ENCODE results near the gene ATP13A3.
A peak's percentile ranks its signal among the peaks of the same experiment; 100 is the strongest.

The ATP13A3 gene

DNA sequence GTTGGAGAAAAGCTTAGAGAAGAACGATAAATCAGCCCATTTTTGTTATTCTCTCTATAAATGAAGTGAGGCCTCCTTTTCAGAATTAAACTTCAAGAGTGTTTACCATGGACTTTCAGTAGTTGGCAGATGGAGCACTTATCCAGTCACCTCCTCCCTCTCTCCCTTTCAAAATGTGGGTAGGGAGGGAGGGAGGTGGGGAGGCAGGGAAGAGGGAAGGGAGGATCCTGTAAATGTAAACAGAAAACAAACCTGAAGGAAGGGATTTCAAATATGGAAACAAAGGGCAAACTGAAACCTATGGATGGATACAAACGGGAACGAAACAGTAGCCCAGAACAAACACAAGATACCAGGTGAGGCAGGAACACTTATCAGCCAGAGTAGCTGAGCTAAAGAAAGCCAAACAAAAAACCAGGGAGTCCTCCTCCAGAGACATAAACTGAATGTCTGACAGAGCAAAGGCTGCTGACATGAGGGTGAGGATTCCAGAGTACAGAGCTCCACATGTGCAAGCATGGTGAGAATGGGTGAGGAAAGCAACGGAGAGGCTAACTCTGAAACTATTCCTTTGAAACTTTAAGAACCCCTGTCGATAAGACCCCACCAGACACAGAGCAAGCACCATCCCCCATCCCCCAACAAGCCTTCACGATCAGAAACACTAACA, 46.8 kb downstream of the ATP13A3 start:
- DNase-seq, result no peak

- no peak for DNase-seq
Measured at GRCh38 chr3:194434503-194434902, 52.3 kb downstream of the ATP13A3 start.

GRCh38 chr3:194431554-194431953, 55.2 kb downstream of the ATP13A3 start:
- no peak for DNase-seq

- DNase-seq, result no peak
Measured at GRCh38 chr3:194425399-194425798, 61.4 kb downstream of the ATP13A3 start.

DNA sequence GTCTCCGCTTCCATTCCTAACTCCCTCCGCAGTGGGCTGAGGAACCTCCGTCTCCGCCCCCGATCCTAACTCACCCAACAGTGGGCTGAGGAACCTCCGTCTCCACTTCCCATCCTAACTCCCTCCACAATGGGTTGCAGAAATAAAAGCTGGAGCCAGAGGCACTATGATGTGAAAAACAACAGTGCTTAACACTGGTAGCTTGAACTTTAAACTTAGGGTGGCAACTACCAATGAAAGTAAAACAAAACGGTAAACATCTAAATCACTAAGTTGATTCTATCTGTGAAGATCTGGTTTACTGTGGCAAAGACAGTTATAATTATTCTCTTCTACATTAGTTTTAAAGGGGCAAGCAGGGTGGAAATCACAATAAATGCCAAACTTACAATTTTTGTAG, 61.8 kb downstream of the ATP13A3 start:
- no peak for DNase-seq

GRCh38 chr3:194424373-194424772, 62.4 kb downstream of the ATP13A3 start:
- no peak for DNase-seq

DNA sequence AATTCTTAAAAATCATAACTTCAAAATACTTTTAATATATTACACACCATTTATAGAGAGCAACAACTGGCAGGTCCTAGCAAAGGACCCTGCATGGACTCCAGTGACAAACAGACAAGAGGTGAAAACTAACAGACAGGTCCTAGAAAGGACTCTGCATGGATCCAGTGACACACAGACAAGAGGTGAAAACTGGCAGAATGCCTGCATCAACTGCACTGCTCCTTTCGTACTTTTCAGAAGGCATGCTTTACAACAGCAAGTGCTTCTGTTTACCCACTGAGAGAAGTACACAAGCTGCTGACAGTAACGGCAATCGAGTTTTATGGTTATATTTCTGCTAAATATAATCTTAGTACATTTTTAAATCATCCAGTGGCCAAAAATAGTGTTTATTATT, 63.5 kb downstream of the ATP13A3 start:
- no peak for DNase-seq

GRCh38 chr3:194422188-194422587, 64.6 kb downstream of the ATP13A3 start:
- DNase-seq, result no peak

DNA sequence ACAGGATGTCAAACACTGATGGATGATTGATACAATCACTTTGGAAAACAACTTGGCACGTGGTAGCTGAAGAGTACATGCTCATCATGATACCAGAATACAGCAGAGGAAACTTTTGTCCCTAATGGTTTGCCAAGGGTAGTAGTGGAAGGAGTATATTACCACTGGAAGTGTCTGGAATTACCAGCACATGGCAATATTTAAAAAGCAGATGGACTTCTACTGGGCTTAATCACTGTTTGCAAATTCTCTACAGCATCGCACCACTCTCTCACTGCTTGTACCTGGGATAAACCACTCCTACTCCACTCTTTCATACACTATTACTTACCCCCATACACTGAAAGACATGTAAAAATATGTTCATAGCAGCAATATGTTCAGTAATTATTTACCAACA, 68.1 kb downstream of the ATP13A3 start:
- DNase-seq, result no peak

GRCh38 chr3:194407423-194407822, 79.4 kb downstream of the ATP13A3 start:
- no peak for DNase-seq

- no peak for DNase-seq
Measured at GRCh38 chr3:194405766-194406165, 81.0 kb downstream of the ATP13A3 start.

- no peak for DNase-seq
Measured at GRCh38 chr3:194404365-194405140, 82.2 kb downstream of the ATP13A3 start.

- no peak for DNase-seq
Measured at GRCh38 chr3:194401868-194402329, 84.9 kb downstream of the ATP13A3 start.

DNA sequence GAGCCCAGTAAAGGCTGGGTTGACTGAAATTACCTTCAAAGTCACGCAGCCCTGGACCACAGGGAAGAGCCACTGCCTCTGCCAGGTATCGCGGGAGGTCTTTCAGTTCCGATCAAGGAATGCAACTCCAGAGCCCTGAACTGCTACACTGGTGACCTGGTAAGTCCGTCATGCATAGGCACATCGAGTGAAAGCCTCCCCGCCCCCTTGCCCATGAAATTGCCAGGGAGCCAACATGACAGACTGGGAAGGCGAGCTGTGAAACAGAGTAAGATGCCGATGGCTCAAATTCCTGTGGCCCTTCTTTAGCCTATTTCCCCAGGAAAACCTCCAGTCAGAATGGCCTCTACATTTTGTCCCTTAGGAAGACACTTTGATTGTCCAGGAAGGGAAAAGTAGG, 85.5 kb downstream of the ATP13A3 start:
- DNase-seq, result no peak

DNA sequence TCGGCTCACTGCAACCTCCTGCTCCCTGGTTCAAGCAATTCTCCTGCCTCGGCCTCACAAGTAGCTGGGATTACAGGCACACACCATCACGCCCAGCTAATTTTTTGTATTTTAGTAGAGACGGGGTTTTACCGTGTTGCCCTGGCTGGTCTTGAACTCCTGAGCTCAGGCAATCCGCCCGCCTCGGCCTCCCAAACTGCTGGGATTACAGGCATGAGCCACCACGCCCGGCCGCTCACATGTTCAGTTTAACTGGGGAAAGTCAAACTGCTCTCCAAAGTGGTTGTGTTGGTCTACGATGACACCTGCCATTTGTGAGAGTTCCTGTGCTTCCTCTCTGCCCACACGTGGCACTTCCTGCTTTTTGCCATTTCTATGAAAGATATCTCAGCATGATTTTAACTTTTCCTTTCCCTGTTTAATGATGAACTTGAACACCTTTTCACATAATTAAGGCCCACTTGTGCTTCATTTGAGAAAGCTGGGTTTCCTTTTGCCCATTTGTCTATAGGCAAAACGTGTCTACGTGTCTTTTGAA, 86.9 kb downstream of the ATP13A3 start:
- no peak for DNase-seq

DNA sequence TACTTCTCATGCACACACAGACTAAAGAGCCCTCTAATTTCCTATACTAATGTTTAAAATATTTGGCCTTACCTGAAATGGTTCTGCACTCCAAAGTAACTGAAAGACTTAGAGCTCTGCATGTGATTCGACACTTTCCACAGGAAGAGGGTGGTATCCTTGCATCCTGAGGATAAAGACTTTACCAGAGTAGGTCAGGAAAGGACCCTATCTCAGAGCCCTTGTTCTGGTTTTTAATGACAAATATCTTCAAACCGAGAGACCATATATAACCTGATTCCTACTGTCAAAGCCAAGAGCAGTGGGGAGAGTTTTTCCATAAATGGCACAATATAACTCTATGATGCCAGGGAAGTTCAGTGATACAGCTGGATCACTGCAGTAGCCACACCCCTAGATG, 87.6 kb downstream of the ATP13A3 start, which contains the start of gene GP5:
Gene GP5 (minus strand): TSS at position 101 of the 400 bp plus-strand sequence. CDS start 984 bp downstream, outside the sequence.
- DNase-seq, result no peak

DNA sequence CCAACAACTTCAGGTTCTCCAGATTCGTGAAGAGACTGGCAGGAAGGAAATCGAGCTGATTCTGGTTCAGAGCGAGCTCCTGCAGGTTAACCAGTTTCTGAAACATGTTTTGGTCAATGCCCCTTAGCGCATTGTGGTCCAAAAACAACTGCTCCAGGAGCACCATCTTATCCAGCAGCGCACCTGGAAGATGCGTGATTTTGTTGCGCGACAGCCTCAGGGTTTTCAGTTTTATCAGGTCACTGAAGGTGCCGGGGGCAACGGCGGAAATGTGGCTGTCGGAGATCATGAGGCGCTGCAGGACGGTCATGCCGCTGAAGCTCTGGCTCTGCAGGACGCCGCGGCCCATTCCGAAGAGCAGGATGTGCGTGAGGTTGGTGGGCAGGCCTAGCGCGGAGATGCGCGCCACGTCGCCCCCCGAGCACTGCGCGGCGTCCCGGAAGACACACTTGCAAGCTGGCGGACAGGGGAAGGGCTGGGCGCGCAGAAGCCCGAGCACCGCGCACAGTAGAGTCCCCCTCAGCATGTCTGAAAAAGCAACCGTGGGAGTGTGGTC, 89.0 kb downstream of the ATP13A3 start:
- DNase-seq, result no peak

GRCh38 chr3:194396859-194397756, 89.7 kb downstream of the ATP13A3 start:
- peak; percentile 17 for DNase-seq

- no peak for DNase-seq
Measured at GRCh38 chr3:194396539-194396858, 90.3 kb downstream of the ATP13A3 start.

GRCh38 chr3:194395778-194396538, 90.8 kb downstream of the ATP13A3 start:
- peak; percentile 49 for DNase-seq

DNA sequence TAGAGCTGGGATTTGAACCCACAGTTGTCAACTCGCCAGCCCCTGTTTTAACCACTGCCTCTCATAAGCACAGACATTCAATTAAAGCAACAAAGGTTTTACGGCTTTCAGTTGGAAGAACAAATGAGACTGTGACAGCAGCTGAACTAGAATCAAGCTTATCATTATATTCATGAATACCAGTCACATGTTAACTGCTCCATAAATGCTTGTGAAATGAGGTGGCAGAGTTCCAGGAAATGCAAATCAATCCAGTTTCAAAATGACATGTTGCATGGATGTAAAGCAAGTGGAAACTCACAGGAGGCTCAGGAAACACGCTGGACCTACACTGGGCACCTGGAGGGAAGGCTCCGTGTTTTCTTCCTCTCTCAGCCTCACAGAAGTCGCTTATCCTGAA, 91.6 kb downstream of the ATP13A3 start:
- DNase-seq, result no peak

DNA sequence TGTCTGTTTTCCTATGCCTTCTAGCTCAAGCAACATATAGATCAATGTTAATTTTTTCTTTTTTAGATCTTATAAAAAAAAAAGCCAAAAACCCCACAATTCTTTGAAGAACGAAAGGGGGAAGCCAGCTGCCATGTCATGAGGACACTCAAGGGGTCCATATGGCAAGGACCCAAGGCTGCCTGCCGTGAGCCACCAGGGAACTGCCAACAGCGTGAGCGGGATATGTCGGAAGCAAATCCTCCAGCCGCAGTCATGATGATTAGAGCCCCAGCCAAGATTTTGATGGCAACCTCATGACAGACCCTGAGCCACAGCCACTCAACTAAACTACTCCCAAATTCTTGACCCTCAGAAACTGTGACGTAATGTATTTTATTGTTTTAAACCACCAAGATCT, 94.2 kb downstream of the ATP13A3 start:
- DNase-seq, result no peak
